T47D (cell line): ENCODE data around the gene KCNQ1.

Experiments used
- DNase-seq, 2 experiments: peaks; one replicate each; pipeline versions ENCODE4 v3.0.0 to v3.0.0-alpha.2; 2011 to 2012; ENCODE audit warnings: low read depth in 1 of 2, low spot score in 1 of 2
- JUND ChIP-seq: IDR thresholded peaks from 2 replicates; pipeline ENCODE4 v1.6.1; 2012; ENCODE audit warnings: low read depth
- in situ Hi-C: cut with HindIII; loops from 2 replicates; pipeline ENCODE4 v1.10.0; 2016; ENCODE audit warnings: low sequenced_read_pairs, low pct_unique_long_range_greater_than_20kb

KCNQ1 gene

DNA sequence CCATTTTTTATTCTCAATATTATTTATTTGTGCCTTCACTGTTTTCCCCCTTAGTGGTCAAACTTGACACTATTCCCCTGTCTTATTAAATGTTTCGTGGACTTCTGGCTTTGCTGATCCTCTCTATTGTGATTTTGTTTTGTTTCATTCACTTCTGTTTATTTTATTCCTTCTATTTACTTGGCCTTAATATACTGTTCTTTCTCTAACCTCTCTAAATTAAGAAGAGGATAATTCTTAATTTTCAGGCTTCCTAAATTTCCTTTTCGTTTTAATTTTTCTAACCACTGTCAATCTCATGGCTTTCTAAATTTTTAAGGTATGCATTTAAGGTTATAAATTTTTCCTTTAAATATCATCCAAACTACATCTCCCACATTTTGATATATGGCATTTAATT is 338.0 kb downstream of the KCNQ1 start:
- no peak for DNase-seq
- in situ Hi-C loops, result no loop called here
- no peak for TF ChIP-seq JUND

DNA sequence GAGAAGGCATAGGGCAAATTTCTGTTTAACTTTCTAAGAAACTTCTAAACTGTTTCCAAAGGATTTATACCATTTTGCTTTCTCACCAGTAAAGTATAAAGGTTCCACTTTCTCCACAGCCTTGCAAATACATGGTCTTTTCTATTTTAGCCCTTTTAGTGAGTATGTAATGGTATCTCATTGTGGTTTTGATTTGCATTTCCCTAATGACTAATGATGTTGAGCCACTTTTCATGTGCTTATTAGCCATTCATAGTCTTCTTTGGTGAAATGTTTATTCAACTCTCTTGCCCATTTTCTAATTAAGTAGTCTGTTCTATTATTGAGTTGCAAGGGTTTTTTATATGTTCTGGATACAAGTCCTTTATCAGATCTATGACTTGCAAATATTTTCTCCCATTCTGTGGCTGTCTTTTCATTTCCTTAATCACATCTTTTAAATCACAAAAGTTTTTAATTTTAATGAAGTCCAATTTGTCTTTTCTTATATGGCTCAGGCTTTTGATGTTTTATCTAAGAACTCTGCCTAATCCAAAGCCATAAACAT is 338.8 kb downstream of the KCNQ1 start:
- in situ Hi-C loops, result no loop called here
- no peak for DNase-seq
- no peak for TF ChIP-seq JUND

DNA sequence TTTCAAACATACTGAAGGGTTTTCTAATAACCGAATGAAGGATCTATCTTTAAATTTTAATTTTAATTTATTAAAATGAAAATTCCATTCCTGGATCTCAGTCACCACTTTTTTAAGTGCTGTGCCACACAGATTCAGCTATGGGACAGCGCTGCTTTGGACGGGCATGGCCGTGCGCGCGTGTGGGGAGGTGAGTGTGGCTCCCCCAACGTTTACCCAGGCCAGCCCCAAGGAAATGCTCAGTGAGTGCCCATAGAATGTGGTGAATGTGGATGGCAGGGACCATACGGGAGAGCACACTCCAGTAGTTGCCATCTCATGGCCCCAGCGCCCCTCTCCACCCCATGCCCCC is 343.0 kb downstream of the KCNQ1 start:
- DNase-seq, result no peak
- TF ChIP-seq JUND, result no peak
- in situ Hi-C loops, result no loop called here

DNA sequence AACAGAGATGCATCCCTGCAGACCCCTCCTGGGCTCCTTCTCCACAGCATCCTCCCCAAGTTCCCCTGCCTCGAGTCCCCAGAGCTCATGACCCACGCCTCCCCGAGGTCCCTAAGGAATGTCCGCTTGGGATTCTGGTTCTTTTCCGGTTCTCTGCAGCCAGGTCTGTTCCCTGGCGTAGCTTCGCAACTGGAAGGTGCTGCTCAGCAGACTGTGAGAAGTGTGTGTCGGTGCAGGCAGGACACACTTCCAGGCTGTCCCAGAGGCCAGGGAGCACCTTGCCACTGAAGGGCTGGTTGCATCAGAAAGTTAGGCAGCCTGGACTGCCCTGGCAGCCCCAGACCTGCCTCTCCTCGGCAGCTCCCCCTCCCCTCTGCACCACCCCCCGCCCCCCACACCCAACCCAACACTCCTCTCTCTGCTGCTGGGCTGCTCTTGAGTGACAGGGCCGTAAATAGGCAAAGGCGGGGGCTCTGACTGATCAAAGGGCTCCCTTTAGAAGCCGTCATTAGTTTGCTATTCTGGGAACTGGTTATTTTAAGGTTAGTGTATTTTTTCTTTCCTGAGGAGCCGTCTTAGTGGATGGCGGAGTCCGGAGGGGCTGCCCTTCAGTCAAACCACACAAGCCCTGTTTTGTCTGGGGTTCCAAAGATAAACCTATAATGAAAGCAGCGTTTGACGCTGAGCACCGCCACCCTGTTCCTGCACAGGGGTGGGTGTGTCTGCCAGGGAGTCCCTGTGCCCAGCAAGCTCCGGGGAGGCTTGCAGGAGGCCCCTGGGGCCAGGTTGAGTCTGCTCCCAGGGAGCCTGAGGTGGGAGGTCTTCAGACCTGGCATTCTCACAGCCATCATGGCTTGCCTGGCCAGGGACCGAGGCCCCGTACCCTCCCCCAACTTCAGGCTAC is 343.6 kb downstream of the KCNQ1 start:
- no peak for DNase-seq
- TF ChIP-seq JUND, result no peak
- in situ Hi-C loops, result no loop called here

DNA sequence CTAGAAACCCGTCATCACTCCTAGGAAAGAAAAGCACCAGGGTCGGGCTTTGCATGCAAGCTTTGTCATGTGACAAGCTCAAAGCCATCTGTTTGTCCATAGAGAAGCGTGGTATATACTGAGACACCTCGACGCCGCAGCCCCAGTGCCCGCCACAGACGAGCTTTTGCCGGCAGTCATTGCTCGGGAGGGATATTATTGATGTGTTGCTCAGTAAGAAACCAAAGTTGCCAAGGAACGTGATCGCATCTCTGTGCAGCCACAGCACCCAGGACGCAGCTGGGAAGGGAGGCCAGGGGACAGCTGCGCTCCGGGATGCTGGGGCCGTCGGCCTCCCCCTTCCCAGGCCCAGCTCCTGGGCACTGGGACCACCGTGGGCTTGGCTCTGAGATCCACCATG is 344.5 kb downstream of the KCNQ1 start:
- in situ Hi-C loops, result no loop called here
- no peak for DNase-seq
- TF ChIP-seq JUND, result no peak

DNA sequence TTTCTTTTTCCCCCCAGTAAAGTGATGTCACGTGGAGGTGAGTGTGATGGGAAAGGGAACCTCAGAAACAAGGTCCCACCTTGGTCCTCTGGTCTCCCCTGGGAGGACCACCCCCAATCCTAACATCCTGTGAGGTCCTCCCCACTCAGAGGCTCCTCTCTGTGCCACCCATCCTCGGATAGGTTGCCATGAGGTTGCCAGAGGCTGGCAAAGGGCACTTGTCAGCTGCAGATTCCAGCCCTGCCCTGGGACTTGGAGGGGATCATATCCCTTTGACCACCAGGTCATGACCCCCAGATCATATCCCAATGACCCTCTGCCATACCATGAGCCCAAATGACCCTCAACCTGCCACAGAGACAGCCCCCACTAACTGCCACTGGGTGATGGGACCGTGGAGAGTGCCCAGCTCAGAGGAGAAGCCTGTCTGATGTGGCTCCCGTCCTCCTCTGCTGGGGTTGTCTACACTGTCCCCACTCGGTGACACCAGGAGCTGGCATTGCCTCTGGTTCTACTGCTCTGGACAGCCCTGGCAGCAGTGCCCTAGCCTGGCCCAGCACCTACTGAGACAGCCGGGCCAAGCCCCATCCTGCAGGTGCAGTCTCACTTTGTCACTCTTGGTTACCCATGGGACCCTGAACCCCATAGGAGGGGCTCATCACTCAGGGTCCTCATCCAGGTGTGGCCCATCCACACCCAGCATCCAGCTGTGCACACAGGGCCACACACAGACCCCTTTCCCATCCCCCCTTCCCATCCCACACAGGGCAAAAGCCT is 345.2 kb downstream of the KCNQ1 start:
- no peak for DNase-seq
- no peak for TF ChIP-seq JUND
- in situ Hi-C loops, result no loop called here

DNA sequence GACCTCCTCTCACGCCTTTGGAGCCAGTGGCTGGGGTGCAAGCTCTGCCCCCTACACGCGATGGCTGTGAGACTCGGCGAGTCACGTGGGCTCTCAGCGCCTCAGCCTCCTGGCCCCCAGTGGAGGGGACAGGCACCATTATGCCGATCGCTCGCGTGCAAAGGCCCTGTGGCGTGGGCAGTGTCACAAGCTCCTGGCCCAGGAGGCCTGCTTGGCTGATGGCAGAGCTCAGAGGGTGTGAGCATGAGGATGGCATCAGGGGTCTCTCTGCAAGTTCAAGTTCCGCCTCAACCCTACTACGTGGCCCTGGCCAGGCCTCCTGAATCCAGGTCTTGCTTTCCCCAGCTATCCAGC is 345.7 kb downstream of the KCNQ1 start:
- TF ChIP-seq JUND, result no peak
- no peak for DNase-seq
- in situ Hi-C loops, result no loop called here

DNA sequence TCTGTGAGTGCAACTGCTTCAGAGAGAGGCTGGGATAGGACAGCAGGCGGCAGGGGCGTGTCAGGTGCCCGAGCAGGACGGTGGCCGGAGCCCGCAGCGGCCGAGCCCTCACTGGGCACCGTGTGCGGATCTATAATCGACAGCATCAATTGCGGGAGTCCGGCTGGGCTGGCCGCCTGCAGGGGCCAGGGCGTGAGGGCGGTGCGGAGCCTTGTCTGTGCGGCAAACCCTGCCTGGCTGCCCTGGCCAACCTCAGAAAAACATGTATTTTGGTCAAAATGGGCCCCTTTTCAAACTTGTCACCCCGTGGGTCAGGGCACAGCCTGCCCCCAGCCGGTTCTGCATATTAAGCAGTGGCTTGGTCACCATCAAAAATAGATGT is 346.3 kb downstream of the KCNQ1 start:
- DNase-seq, result no peak
- no peak for TF ChIP-seq JUND
- in situ Hi-C loops, result no loop called here

DNA sequence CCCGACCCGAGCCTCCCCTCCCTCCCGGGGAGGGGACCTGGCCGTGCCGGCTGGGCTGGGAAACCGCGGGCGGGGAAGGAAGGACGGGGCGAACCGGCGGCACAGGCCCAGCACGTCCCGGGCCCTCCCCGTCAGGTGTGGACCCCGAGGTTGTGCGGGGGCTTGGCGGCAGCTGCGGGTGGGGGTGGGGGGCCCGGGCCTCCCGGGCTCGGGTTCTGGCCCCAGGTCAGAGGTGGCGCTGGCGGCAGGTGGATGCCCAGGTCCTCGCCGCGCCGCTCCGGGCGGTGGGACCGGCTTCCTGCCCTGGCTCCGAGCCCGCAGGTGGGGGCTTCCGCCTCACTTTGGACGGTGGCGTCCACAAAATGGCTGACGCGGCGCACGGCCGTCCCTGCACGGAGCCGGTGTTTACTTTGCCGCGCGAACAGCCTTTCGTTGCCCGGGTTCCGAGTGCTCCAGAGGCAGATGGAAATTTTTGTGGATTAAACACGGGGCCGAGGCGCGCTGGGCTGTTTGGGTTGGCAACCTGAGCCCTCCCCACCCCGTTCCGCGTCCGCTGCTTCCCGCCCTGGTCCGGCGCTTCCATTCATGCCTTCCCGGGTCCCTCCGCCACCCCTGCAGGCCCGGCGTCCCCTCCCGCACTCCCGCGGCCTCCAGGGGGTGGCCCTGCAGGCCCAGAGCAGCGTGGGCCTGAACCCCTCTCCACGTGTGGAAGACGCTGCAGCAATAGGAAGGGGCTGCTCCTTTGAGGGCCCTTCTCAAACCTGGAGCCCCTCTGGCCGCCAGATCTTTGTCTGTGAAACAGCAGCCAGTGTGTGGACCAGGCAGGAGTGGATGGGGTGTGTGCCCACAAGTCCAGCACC is 346.9 kb downstream of the KCNQ1 start:
- in situ Hi-C loops, result no loop called here
- no peak for TF ChIP-seq JUND
- DNase-seq, result no peak

DNA sequence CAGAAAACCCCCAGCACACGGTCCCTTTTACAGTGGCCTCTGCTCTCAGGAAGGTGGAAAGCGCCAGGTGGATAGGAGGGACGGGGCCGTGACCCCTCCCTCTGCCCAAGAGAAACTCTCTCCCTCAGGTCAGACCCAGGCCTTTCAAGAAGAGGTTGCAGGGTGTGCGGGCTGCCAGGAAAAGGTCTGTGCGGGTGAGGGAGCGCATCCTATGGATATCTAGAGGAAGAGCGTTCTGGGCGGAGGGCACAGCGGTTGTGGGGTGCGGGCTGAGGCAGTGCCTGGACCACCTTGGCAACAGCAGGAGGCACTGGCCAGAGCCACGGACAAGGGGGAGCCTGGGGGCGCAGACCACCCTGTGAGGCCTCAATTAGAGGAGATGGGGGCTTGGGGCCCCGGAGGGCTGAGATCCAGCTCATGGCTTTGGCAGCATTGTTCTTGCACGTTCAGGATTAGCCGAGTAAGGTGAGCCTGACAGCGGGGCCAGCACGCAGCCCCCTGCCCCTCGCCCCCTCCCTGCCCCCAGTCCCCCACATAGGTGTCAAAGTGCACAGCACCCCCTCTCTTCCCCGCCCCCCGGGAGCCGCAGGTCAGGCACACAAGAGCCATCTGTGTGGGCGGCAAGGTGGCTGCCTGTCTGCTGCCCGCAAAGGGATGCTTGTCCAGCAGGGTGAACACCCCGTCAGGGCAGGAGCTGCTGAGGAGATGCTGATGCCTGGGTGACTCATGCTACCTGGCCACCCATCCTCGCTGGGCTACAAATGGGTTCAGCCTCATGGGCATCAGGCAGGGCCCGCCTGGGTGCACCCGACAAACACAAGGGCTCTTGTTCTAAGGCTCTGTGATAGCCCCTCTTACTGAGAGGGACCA is 347.8 kb downstream of the KCNQ1 start:
- TF ChIP-seq JUND, result no peak
- DNase-seq, result no peak

DNA sequence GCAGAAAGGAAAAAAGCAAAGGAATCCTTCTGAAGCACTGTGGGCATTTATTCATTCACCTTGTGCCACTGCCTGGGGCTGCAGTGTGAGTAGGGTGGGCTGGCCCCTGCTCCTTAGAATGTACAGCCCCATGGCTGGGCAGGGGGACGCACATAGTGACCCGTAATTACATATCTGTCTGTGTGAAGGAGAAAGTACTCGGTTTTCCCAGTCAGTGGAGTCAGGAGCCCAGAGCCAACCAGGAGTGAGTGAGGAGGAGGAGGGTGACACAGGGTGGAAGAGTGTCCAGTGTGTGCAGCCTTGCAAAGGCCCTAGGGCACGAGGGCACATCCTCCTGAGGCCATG is 348.9 kb downstream of the KCNQ1 start:
- no peak for DNase-seq
- TF ChIP-seq JUND, result no peak
- in situ Hi-C loops, result no loop called here

More for the DNA sequence above, 347.8 kb downstream of the KCNQ1 start:
- in situ Hi-C loops, result no loop called here
